BJ (cell line): ENCODE results near the gene DEFB129. TPM values are rescaled to one million over a fixed set of nuclear protein-coding genes. Genes with fewer than 3 reads are reported as not detected.

Source experiments
- CTCF ChIA-PET: fragments of 350-600 bp; formaldehyde crosslinking; extraction: SDS; loops from one replicate; lab custom pipeline; 2021; ENCODE audit warnings: antibody characterized with exemption, inconsistent platforms; lab: Yijun Ruan, JAX
- POLR2A ChIA-PET: fragments of 300-600 bp; sonication (Branson Sonifier 250); formaldehyde crosslinking; extraction: SDS; loops from one replicate; lab custom pipeline; 2021; ENCODE audit warnings: antibody characterized with exemption; lab: Charles Lee
- DNase-seq: peaks from one replicate; pipeline ENCODE4 v3.0.0-alpha.2; 2011; ENCODE audit warnings: low read depth
- H3K27me3 ChIP-seq: 2 replicates; pipeline ENCODE4 v1.6.0; 2011; ENCODE audit warnings: low read length; ENCODE audit not compliant: control insufficient read depth, insufficient read depth
- H3K36me3 ChIP-seq: 2 replicates; pipeline ENCODE4 v1.5.1; 2011; ENCODE audit warnings: low read length; ENCODE audit not compliant: control insufficient read depth, insufficient read depth
- H3K4me3 ChIP-seq: 2 replicates; pipeline ENCODE4 v1.5.1; 2011; ENCODE audit warnings: low read depth, mild to moderate bottlenecking, control low read depth, low read length
- CTCF ChIP-seq: IDR thresholded peaks from 2 replicates; pipeline ENCODE4 v1.5.1; 2011; ENCODE audit warnings: low read depth, mild to moderate bottlenecking, control low read depth, inconsistent platforms, low read length, moderate library complexity; ENCODE audit not compliant: insufficient read depth
- polyA plus RNA-seq: library from polyadenylated mRNA; depleted of rRNA; stranded (reverse); fragments of >200 nt; gene quantifications from 2 replicates; pipeline ENCODE4 v1.2.3, GENCODE V29; 2011

Gene DEFB129
- polyA plus RNA-seq, 1 experiment, result not detected

- no peak for TF ChIP-seq CTCF
- no peak for DNase-seq
- H3K36me3 ChIP-seq, result no peaks in the 10 kb centered on the region
- POLR2A ChIA-PET, result no interaction called here
- CTCF ChIA-PET, result interaction anchor here (1.1 to 4.0 kb wide), 4 partner anchors 10 to 71 kb away, joined by 3 to 23 read pairs (median 4); partner anchors contain the start of gene DEFB129
- H3K4me3 ChIP-seq, result no peak overlapping the region
- peaks cover 6% of the 10 kb centered on the region for H3K27me3 ChIP-seq
These were observed 32.9 kb downstream of the DEFB129 start for GRCh38 chr20:259981-260380.

GRCh38 chr20:263701-264100, 36.6 kb downstream of the DEFB129 start:
- Histone ChIP-seq H3K4me3 (no peak overlapping the region), H3K36me3 (no peaks in the 10 kb centered on the region), H3K27me3 (peaks cover 6% of the 10 kb centered on the region; the same call in 1 of the 2 replicates)
- no peak for DNase-seq
- no peak for TF ChIP-seq CTCF
- POLR2A ChIA-PET, result no interaction called here
- CTCF ChIA-PET, result interaction anchor here (0.9 to 2.1 kb wide), 3 partner anchors 9 to 67 kb away, joined by 3 to 15 read pairs (median 3); no protein-coding TSS in a partner anchor

- CTCF ChIA-PET, result interaction anchor here (0.6 to 3.0 kb wide), 26 partner anchors 9 to 152 kb away, joined by 3 to 17 read pairs (median 4); partner anchors contain the start of genes DEFB132 and SOX12
These were observed 39.8 kb downstream of the DEFB129 start for GRCh38 chr20:266596-267562.

GRCh38 chr20:270517-270916, 43.5 kb downstream of the DEFB129 start:
- ChIA-PET POLR2A (no interaction called here), CTCF (interaction anchor here (0.8 to 2.6 kb wide), 3 partner anchors 11 to 60 kb away, joined by 3 to 9 read pairs (median 4); no protein-coding TSS in a partner anchor)
- H3K36me3 ChIP-seq, result no peaks in the 10 kb centered on the region

More at GRCh38 chr20:266596-267562, 39.8 kb downstream of the DEFB129 start:
- H3K4me3 ChIP-seq, result peak overlapping the region; percentile 39
- H3K27me3 ChIP-seq, result peaks cover 3% of the 10 kb centered on the region; the same call in 1 of the 2 replicates
- H3K36me3 ChIP-seq, result no peaks in the 10 kb centered on the region
- DNase-seq, result no peak
- POLR2A ChIA-PET, result no interaction called here
- peak; percentile 98 for TF ChIP-seq CTCF

More at GRCh38 chr20:270517-270916, 43.5 kb downstream of the DEFB129 start:
- H3K4me3 ChIP-seq, result no peak overlapping the region
- H3K27me3 ChIP-seq, result 0 out of 2 replicates have a peak, but pooled peaks cover 1% of the 10 kb centered on the region
- TF ChIP-seq CTCF, result no peak
- no peak for DNase-seq
